DOHH2 (cell line): ENCODE data around the gene FADS6.

ENCODE experiments used
- EZH2phosphoT487 ChIP-seq: fragments of 200-600 bp; sonication (generic); IDR thresholded peaks from 2 replicates; pipeline ENCODE4 v1.6.1; 2017; ENCODE audit warnings: borderline replicate concordance, mild to moderate bottlenecking, antibody characterized with exemption, low read length, moderate library complexity, mixed read lengths
- TF ChIP-seq, protein P1 (sequence below): fragments of 200-600 bp; sonication (generic); IDR thresholded peaks from one replicate; pipeline ENCODE4 v1.5.1; 2014; ENCODE audit warnings: antibody characterized with exemption, mild to moderate bottlenecking, low read depth, low read length; ENCODE audit not compliant: poor library complexity, severe bottlenecking

DNA sequence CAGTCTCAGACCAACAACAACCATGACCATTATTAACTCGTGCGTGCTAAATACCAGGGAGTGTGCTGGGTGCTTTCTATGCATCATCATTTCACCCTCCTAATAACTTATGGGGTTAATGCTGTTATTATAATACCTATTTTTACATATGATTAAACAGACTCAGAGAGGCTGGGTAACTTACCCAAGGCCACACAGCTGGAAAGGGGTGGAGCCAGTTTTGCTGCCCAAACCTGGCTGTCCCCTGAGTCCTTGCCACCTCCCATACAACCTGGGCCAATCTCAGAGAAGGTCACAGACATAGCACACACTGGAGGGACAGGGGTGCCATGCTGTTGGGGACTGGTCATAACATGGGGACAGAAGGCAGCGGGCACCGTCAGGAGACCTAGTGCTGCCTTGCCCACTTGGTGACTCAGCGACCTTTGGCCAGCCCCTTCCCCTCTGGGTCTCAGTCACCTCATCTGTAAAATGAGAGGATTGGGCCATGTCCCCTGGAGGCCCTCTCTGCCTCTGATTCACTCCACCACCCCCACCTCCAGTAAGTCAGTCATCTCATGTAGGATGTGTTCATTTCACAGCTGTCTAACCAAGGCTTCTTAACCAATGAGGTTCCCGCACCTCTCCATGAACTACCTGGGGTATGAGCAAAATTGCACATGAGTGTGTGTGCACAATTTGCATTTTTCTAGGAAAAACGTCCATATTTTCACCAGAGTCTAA lies 11.4 kb upstream of the FADS6 start:
- TF ChIP-seq, protein P1, sequence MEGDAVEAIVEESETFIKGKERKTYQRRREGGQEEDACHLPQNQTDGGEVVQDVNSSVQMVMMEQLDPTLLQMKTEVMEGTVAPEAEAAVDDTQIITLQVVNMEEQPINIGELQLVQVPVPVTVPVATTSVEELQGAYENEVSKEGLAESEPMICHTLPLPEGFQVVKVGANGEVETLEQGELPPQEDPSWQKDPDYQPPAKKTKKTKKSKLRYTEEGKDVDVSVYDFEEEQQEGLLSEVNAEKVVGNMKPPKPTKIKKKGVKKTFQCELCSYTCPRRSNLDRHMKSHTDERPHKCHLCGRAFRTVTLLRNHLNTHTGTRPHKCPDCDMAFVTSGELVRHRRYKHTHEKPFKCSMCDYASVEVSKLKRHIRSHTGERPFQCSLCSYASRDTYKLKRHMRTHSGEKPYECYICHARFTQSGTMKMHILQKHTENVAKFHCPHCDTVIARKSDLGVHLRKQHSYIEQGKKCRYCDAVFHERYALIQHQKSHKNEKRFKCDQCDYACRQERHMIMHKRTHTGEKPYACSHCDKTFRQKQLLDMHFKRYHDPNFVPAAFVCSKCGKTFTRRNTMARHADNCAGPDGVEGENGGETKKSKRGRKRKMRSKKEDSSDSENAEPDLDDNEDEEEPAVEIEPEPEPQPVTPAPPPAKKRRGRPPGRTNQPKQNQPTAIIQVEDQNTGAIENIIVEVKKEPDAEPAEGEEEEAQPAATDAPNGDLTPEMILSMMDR, result no peak
- TF ChIP-seq EZH2phosphoT487, result no peak
